Activated CD8-positive, alpha-beta memory T cell treated with anti-CD3 and anti-CD28 coated beads for 1 hour (primary cell): Measurements from ENCODE around the gene UBE2C.
A peak's percentile ranks its signal among the peaks of the same experiment; 100 is the strongest.
"Not testable (repeated sequence)": the region's sequence is repeated elsewhere in the genome, so short reads cannot be mapped to it uniquely, and the experiment has no call there.

Experiments
- DNase-seq, 2 donors: peaks; one replicate each; pipeline ENCODE4 v3.0.0-alpha.2; 2020; ENCODE audit warnings: low read depth in 1 of 2; ENCODE audit errors: extremely low read depth in 1 of 2

The UBE2C gene

GRCh38 chr20:45797510-45797909 lies 14.9 kb upstream of the UBE2C start:
- DNase-seq = not testable (repeated sequence)

DNA sequence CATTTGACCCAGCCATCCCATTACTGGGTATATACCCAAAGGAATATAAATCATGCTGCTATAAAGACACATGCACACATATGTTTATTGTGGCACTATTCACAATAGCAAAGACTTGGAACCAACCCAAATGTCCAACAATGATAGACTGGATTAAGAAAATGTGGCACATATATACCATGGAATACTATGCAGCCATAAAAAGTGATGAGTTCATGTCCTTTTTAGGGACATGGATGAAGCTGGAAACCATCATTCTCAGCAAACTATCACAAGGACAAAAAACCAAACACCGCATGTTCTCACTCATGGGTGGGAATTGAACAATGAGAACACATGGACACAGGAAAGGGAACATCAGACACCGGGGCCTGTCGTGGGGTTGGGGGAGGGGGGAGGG lies 14.5 kb upstream of the UBE2C start:
- not testable (repeated sequence) for DNase-seq

DNA sequence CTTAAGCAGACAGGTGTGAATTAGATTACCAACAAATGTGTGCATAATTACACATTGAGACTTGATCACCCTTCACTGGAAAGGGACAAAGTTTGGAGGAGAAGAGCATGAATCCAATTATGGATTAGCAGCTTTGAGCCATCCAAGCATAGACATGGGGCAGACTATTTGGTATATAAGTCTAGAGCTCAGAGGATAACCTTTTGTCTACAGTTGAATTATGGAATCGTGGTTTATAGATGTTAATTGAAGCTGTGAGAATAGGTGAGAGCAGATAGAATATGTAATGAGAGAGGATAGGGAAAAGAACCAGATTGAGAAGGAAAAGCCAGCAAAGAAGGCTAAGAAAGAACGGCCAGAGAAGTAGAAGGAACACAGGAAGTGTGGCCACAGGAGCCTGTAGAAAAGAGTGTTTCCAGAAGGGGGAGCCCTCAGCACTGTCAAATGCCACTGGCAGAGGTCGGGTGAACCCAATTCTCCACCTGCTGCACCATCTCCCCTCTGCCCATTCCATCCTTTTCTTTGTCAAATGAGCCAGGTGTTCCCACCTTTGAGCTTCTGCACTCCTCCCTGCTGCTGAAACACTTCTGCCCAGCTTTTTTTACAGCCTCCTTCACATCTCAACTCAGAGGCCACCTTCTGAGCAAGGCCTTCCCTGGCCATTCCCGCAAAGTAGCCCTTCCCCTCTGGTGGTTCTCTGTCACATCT lies 13.4 kb upstream of the UBE2C start:
- peak; percentile 27 to 29 for DNase-seq

DNA sequence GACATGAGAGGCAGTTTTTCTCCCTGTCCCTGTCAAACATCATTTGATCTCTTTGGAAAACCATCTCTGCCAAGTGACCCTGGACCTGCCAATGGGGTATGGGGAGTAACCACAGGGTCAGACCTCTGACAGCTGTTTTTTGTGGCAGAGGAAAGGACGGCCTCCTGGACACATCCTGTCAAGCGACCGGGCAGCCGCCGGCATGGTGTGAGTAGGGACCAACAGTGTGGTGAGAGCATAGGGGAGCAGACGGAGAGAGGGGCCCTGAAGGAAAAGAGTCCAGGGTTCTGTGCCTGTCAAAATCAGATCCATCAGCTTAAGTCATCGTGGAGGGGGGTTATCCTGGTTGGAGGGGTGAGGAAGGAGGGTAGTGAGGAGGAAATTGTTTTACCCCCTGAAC lies 10.6 kb upstream of the UBE2C start:
- no peak for DNase-seq

GRCh38 chr20:45810191-45810970 lies 2.1 kb upstream of the UBE2C start:
- no peak for DNase-seq

DNA sequence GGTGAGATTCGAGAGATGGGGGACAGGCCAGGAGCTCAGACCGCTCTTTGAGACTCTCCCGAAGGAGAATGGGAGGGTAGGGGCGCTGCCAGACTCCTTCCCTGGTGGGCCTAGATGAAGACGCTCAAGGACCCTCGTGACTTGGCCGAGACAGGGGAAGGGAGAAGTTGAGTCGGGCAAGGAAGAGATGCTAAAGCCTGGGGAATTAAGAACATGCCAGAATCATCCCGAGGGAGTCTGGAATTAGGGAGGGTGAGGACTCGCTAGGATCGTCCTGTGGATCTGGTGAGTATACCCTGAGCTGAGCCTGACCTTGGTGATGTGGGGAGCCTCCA lies 529 bp downstream of the UBE2C start:
- no peak for DNase-seq

GRCh38 chr20:45813489-45813888 lies 1.0 kb downstream of the UBE2C start:
- no peak for DNase-seq

DNA sequence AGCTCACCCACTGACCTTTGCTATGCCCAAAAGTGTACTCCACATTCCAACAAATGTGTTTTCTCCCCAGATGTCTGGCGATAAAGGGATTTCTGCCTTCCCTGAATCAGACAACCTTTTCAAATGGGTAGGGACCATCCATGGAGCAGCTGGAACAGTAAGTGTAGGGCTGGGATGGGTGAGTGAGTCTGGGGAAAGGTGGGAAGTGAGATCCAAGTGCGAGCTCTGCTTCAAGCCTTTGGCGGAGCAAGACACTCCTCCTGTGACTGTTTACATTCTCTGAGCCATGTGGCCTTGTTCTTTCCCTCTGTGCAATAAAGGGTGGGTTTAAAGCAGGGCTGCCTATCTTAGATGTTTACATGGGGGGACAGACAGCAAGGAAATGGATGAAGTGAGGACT lies 1.9 kb downstream of the UBE2C start:
- no peak for DNase-seq

GRCh38 chr20:45816951-45817350 lies 4.5 kb downstream of the UBE2C start:
- DNase-seq = no peak

DNA sequence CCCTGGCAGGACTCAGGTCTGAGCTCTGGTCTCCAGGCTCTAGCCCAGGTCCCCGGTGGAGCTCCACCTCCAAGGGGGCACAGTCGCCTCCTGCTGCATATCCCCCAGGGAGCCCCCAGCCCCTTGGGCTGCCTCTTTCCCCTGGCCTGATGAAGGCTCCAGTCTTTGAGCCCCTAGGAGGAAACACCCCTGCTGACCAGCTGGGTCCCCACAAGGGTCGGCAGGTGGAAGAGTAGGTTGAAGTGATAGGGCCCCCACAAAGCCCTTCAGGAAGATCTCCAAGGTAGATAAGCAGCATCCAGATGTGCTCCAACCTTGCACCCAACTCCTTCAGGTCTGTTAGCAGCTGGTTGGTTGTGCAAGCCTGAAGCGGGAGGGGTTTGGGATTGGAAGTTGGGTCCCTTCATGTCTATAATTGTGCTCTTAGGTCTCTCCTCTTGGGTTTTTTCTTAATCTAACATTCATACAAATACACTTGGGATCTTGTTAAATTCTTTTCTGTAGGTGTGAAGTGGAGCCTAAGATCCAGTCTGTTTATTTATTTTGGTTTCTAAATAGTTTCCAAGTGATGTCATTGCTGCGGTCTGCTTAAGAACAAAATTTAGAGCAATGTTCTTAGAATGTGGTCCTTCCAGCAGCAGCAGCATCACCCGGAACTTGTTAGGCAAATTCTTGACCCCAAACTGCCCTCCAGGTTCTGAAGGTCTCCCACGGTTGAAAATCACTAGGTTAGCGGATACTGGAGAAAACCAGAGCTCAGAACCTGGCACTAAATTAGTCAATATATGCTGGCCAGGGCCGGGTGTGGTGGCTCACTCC lies 5.1 kb downstream of the UBE2C start:
- no peak for DNase-seq

GRCh38 chr20:45818239-45818638 lies 5.8 kb downstream of the UBE2C start:
- no peak for DNase-seq

DNA sequence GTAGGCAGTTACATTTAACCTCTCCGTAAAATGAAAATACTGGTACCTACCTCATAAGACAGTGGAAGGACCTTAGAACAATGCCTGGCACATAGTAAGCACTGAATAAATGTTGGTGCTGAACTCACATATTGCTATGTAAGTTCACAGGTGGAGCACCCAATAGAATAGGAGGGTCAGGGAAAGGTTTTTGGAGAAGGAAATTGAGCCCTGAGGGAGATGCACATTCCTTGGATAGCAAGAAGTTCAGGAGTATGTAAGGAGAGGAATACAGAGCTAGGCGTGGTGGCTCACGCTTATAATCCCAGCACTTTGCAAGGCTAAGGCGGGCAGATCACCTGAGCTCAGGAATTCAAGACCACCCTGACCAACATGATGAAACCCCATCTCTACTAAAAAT lies 7.0 kb downstream of the UBE2C start:
- DNase-seq = no peak

GRCh38 chr20:45821947-45822346 lies 9.5 kb downstream of the UBE2C start:
- DNase-seq = no peak

DNA sequence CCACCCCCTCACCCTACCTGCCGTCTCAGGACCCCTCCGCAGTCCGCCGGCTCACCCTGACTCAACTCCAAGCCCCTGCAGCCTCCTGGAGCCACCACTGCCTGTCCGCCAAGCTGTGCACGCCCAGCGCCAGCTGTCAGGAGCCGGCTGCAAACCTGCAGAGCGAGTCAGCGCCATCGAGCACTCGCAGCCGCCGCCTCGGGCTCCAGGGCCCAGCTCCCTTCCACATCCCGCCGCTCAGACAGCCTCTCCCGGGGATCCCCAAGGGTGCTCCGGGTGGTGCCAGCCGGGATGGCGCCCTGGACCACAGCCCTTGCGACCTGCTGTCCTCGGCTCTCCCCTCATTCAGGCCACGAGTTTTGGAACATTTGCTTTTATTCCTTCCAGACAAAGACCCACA lies 10.4 kb downstream of the UBE2C start:
- DNase-seq = no peak

DNA sequence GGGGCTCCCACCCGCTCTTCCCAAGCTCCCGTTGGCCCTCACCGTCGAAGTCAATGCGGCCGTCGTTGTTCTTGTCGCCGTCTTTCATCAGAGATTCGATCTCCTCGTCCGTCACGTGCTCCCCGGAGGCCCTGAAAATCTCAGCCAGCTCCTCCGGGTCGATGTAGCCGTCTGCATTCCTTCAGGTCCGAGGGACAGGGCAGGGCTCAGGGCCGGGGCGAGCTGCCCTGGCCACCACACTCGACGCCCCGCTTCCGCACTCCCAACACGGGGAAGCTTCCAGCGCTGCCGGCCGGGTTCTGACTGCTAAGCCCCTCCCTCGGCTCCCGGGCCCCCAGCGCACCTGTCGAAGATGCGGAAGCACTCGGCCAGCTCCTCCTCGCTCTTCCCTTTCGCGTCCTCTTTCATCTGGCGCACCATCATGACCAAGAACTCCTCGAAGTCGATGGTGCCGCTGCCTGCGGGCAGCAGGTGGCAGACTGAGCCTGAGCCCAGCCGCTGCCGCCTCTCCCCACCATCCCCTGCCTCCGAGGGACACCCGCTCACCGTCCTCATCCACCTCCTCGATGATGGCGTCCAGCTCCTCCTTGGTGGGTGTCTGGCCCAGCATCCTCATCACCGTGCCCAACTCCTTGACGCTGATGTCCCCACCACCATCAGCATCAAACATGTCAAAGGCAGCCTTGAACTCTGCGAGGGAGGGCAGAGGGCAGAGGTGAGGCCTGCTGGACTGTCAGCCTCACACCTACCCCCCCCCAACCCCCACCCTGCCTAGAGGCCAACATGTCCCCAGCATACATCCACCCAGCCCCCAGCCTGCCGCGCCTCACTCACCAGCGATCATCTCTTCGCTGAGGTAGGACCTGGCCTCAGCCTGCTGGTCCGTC lies 11.7 kb downstream of the UBE2C start:
- peak in 1 of 2 donors; percentile 17 for DNase-seq

- DNase-seq = no peak
Measured at GRCh38 chr20:45826381-45827019, 14.1 kb downstream of the UBE2C start.

GRCh38 chr20:45827030-45827652 lies 14.7 kb downstream of the UBE2C start, which contains the start of gene TNNC2:
TNNC2 (minus strand) TSS chr20:45827312; CDS start chr20:45827248, 64 bp downstream.
- no peak for DNase-seq

GRCh38 chr20:45827712-45828111 lies 15.3 kb downstream of the UBE2C start:
- no peak for DNase-seq

DNA sequence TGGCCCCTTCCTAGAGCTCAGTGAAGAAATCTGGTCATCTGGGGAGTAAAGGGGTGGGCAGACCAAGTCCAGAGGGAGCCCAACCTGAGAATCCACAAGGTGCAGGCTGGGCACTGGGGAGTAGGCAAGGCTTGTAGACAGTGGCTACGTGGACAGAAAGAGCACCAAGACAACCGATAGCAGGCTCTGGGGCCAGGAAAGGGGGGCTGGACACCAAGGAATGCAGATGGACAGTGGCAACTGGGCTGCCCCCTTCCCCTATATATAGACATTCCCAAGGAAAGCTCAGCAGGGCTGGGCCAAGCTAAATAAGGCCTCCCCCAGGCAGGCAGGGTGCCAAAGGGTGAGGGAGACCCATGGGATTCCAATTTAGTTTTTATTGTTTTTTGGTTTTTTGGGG lies 16.1 kb downstream of the UBE2C start:
- DNase-seq = no peak

- DNase-seq = not testable (repeated sequence)
Measured at GRCh38 chr20:45829673-45830106, 17.2 kb downstream of the UBE2C start.
